MM.1S (cell line): ENCODE results near the gene KIRREL2.
"Not testable (repeated sequence)": the region's sequence is repeated elsewhere in the genome, so short reads cannot be mapped to it uniquely, and the experiment has no call there.

Experiments
- DNase-seq: peaks from one replicate; pipeline ENCODE4 v3.0.0-alpha.2; 2015
- H2AFZ ChIP-seq: fragments of 300-600 bp; sonication (generic); 2 replicates; pipeline ENCODE4 v1.6.0; 2016; ENCODE audit warnings: antibody characterized with exemption, low read length
- H3F3A ChIP-seq: fragments of 300-600 bp; sonication (generic); 2 replicates; pipeline ENCODE4 v1.6.1; 2016; ENCODE audit warnings: mild to moderate bottlenecking, antibody characterized with exemption, low read length, moderate library complexity, mixed read lengths; ENCODE audit not compliant: insufficient read depth
- H3K27ac ChIP-seq: fragments of 300-600 bp; sonication (generic); 2 replicates; pipeline ENCODE4 v1.5.1; 2016; ENCODE audit warnings: mild to moderate bottlenecking, low read length
- H3K27me3 ChIP-seq: fragments of 300-600 bp; sonication (generic); replicated peaks from 2 replicates; pipeline ENCODE4 v1.6.0; 2016; ENCODE audit warnings: low read length; ENCODE audit not compliant: insufficient read depth
- H3K36me3 ChIP-seq: fragments of 300-600 bp; sonication (generic); replicated peaks from 2 replicates; pipeline ENCODE4 v1.6.1; 2016; ENCODE audit warnings: mild to moderate bottlenecking, low read length, mixed read lengths; ENCODE audit not compliant: insufficient read depth
- H3K4me1 ChIP-seq: fragments of 300-600 bp; sonication (generic); 2 replicates; pipeline ENCODE4 v1.6.1; 2016; ENCODE audit warnings: low read length, mixed read lengths
- H3K4me2 ChIP-seq: fragments of 300-600 bp; sonication (generic); 2 replicates; pipeline ENCODE4 v1.6.0; 2016; ENCODE audit warnings: low read depth, low read length
- H3K4me3 ChIP-seq: fragments of 300-600 bp; sonication (generic); 2 replicates; pipeline ENCODE4 v1.5.1; 2016; ENCODE audit warnings: low read length, mixed read lengths
- H3K79me2 ChIP-seq: fragments of 300-600 bp; sonication (generic); 2 replicates; pipeline ENCODE4 v1.6.1; 2016; ENCODE audit warnings: mixed run types, low read length, mixed read lengths
- H3K9ac ChIP-seq: fragments of 300-600 bp; sonication (generic); 2 replicates; pipeline ENCODE4 v1.6.1; 2016; ENCODE audit warnings: low read length, mixed read lengths
- H3K9me2 ChIP-seq: fragments of 300-600 bp; sonication (generic); replicated peaks from 2 replicates; pipeline ENCODE4 v1.6.1; 2016; ENCODE audit warnings: mild to moderate bottlenecking, low read length, mixed read lengths; ENCODE audit not compliant: insufficient read depth
- H3K9me3 ChIP-seq: fragments of 300-600 bp; sonication (generic); replicated peaks from 2 replicates; pipeline ENCODE4 v1.6.1; 2016; ENCODE audit warnings: mild to moderate bottlenecking, low read length, mixed read lengths; ENCODE audit not compliant: insufficient read depth
- H4K20me1 ChIP-seq: fragments of 300-600 bp; sonication (generic); 2 replicates; pipeline ENCODE4 v1.6.1; 2016; ENCODE audit warnings: mild to moderate bottlenecking, low read length, moderate library complexity, mixed read lengths; ENCODE audit not compliant: insufficient read depth
- EZH2 ChIP-seq: fragments of 300-600 bp; sonication (generic); optimal IDR thresholded peaks from 2 replicates; pipeline ENCODE3; 2017; ENCODE audit warnings: low read depth, mild to moderate bottlenecking, antibody characterized with exemption, low read length, mixed read lengths
- EZH2phosphoT487 ChIP-seq: fragments of 300-600 bp; sonication (generic); IDR thresholded peaks from 2 replicates; pipeline ENCODE4 v1.6.1; 2018; ENCODE audit warnings: antibody characterized with exemption, low read length
- TF ChIP-seq, protein P1 (sequence below): fragments of 300-600 bp; sonication (generic); IDR thresholded peaks from 2 replicates; pipeline ENCODE4 v1.5.1; 2016; ENCODE audit warnings: antibody characterized with exemption, low read length, mixed read lengths

The KIRREL2 gene

GRCh38 chr19:35832054-35832453 lies 24.7 kb upstream of the KIRREL2 start:
- Histone ChIP-seq H3K9me2 (no peaks in the 10 kb centered on the region), H2AFZ (no peak overlapping the region), H3K4me3 (no peak overlapping the region), H3F3A (no peaks in the 10 kb centered on the region), H3K4me1 (no peaks in the 10 kb centered on the region), H3K9ac (no peak overlapping the region), H3K79me2 (no peaks in the 10 kb centered on the region), H3K27me3 (peaks cover 67% of the 10 kb centered on the region), H4K20me1 (no peaks in the 10 kb centered on the region), H3K4me2 (no peak overlapping the region), H3K36me3 (no peaks in the 10 kb centered on the region), H3K9me3 (no peaks in the 10 kb centered on the region), H3K27ac (no peak overlapping the region)
- no peak for TF ChIP-seq EZH2
- TF ChIP-seq EZH2phosphoT487, result no peak
- TF ChIP-seq, protein P1, sequence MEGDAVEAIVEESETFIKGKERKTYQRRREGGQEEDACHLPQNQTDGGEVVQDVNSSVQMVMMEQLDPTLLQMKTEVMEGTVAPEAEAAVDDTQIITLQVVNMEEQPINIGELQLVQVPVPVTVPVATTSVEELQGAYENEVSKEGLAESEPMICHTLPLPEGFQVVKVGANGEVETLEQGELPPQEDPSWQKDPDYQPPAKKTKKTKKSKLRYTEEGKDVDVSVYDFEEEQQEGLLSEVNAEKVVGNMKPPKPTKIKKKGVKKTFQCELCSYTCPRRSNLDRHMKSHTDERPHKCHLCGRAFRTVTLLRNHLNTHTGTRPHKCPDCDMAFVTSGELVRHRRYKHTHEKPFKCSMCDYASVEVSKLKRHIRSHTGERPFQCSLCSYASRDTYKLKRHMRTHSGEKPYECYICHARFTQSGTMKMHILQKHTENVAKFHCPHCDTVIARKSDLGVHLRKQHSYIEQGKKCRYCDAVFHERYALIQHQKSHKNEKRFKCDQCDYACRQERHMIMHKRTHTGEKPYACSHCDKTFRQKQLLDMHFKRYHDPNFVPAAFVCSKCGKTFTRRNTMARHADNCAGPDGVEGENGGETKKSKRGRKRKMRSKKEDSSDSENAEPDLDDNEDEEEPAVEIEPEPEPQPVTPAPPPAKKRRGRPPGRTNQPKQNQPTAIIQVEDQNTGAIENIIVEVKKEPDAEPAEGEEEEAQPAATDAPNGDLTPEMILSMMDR, result no peak
- DNase-seq, result no peak

- Histone ChIP-seq H4K20me1 (no peaks in the 10 kb centered on the region), H3K9me2 (no peaks in the 10 kb centered on the region), H3K4me3 (no peak overlapping the region), H3K9ac (no peak overlapping the region), H3K27ac (no peak overlapping the region), H3K4me2 (no peak overlapping the region), H2AFZ (no peak overlapping the region), H3K4me1 (no peaks in the 10 kb centered on the region), H3F3A (no peaks in the 10 kb centered on the region), H3K27me3 (peaks cover 63% of the 10 kb centered on the region), H3K9me3 (no peaks in the 10 kb centered on the region), H3K79me2 (no peaks in the 10 kb centered on the region), H3K36me3 (no peaks in the 10 kb centered on the region)
- DNase-seq, result no peak
- TF ChIP-seq EZH2 (no peak), EZH2phosphoT487 (no peak)
- TF ChIP-seq, protein P1, result no peak
These were observed 22.7 kb upstream of the KIRREL2 start for GRCh38 chr19:35833972-35834371.

DNA sequence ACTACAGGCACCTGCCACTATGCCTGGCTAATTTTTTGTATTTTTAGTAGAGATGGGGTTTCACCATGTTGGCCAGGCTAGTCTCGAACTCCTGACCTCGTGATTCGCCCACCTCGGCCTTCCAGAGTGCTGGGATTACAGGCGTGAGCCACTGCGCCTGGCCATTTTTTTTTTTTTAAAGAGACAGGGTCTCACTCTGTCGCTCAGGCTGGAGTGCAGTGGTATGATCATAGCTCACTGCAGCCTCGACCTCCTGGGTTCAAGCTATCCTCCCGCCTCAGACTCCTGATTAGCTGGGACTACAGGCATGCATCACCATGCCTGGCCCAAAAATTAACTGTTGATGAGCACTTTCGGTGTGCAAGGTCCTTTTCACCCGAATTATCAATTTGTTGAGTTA lies 20.6 kb upstream of the KIRREL2 start:
- H3K36me3 ChIP-seq, H3F3A ChIP-seq, H3K27ac ChIP-seq, H3K4me3 ChIP-seq, H3K79me2 ChIP-seq, H3K9me3 ChIP-seq, H4K20me1 ChIP-seq, H3K9me2 ChIP-seq, H2AFZ ChIP-seq, H3K4me2 ChIP-seq, H3K9ac ChIP-seq, H3K4me1 ChIP-seq, DNase-seq: not testable (repeated sequence)
- peaks cover 60% of the 10 kb centered on the region for H3K27me3 ChIP-seq

GRCh38 chr19:35841961-35842595 lies 14.6 kb upstream of the KIRREL2 start:
- DNase-seq, result no peak
- Histone ChIP-seq H3K9me2 (no peaks in the 10 kb centered on the region), H3K4me3 (no peak overlapping the region), H3K27ac (no peak overlapping the region), H3K79me2 (no peaks in the 10 kb centered on the region), H3K4me1 (no peaks in the 10 kb centered on the region), H3K36me3 (no peaks in the 10 kb centered on the region), H3F3A (no peaks in the 10 kb centered on the region), H3K27me3 (peaks cover 73% of the 10 kb centered on the region), H4K20me1 (no peaks in the 10 kb centered on the region), H3K4me2 (no peak overlapping the region), H3K9me3 (no peaks in the 10 kb centered on the region), H3K9ac (no peak overlapping the region), H2AFZ (no peak overlapping the region)
- TF ChIP-seq, protein P1, result no peak
- TF ChIP-seq EZH2phosphoT487 (no peak), EZH2 (no peak)
